A673 (cell line): Measurements from ENCODE around the gene SLC35G1. TPM values are rescaled to one million over a fixed set of nuclear protein-coding genes. Genes with fewer than 3 reads are reported as not detected.

ENCODE experiments used
- BruUV-seq: library from RNA; stranded (reverse); fragments of 400-500 nt; replicated peaks from 2 replicates; lab custom pipeline; 2021; lab: Mats Ljungman, UMichigan
- CTCF ChIA-PET: fragments of 300-600 bp; sonication (Branson Sonifier 250); formaldehyde crosslinking; loops from one replicate; lab custom pipeline; 2022; ENCODE audit warnings: antibody characterized with exemption; lab: Charles Lee
- POLR2A ChIA-PET: fragments of 300-600 bp; sonication (Branson Sonifier 250); formaldehyde crosslinking; loops from one replicate; lab custom pipeline; 2022; ENCODE audit warnings: antibody characterized with exemption; ENCODE audit not compliant: low non-redundant PET; lab: Charles Lee
- DNase-seq: peaks from one replicate; pipeline ENCODE4 v3.0.0-alpha.2; 2015; ENCODE audit warnings: low spot score
- H3K27ac ChIP-seq: fragments of 200-600 bp; sonication (generic); 2 replicates; pipeline ENCODE4 v1.5.1; 2016; ENCODE audit warnings: mixed run types, low read depth, mild to moderate bottlenecking, mixed read lengths, antibody characterized with exemption, low read length; ENCODE audit not compliant: poor library complexity, severe bottlenecking
- H3K27me3 ChIP-seq: fragments of 200-600 bp; sonication (generic); replicated peaks from 2 replicates; pipeline ENCODE4 v1.6.1; 2017; ENCODE audit warnings: mixed run types, low read depth, mild to moderate bottlenecking, mixed read lengths, antibody characterized with exemption, low read length; ENCODE audit not compliant: insufficient read depth, poor library complexity
- H3K36me3 ChIP-seq: fragments of 200-600 bp; sonication (generic); 2 replicates; pipeline ENCODE4 v1.6.1; 2016; ENCODE audit warnings: mixed run types, mild to moderate bottlenecking, mixed read lengths, antibody characterized with exemption, low read length; ENCODE audit not compliant: insufficient read depth, poor library complexity, severe bottlenecking
- H3K4me1 ChIP-seq: fragments of 200-600 bp; sonication (generic); 2 replicates; pipeline ENCODE4 v1.6.1; 2017; ENCODE audit warnings: mixed run types, mild to moderate bottlenecking, mixed read lengths, antibody characterized with exemption, low read length; ENCODE audit not compliant: insufficient read depth, poor library complexity, severe bottlenecking
- H3K4me3 ChIP-seq: fragments of 200-600 bp; sonication (generic); 2 replicates; pipeline ENCODE4 v1.5.1; 2016; ENCODE audit warnings: low read depth, mixed run types, mild to moderate bottlenecking, mixed read lengths, low read length; ENCODE audit not compliant: poor library complexity, severe bottlenecking
- H3K9me3 ChIP-seq: fragments of 200-600 bp; sonication (generic); 2 replicates; pipeline ENCODE4 v1.6.1; 2016; ENCODE audit warnings: mixed run types, low read depth, mild to moderate bottlenecking, mixed read lengths, antibody characterized with exemption, low read length; ENCODE audit not compliant: poor library complexity, severe bottlenecking
- EZH2 ChIP-seq: fragments of 200-600 bp; sonication (generic); IDR thresholded peaks from 2 replicates; pipeline ENCODE4 v1.6.1; 2017; ENCODE audit warnings: borderline replicate concordance, low read depth, mild to moderate bottlenecking, mixed read lengths, antibody characterized with exemption, low read length; ENCODE audit not compliant: poor library complexity, severe bottlenecking
- intact Hi-C: fragments of 100-400 bp; cut with micrococcal nuclease; formaldehyde crosslinking; loops from one replicate; pipeline ENCODE4 v1.10.0; 2022; ENCODE audit not compliant: unreplicated experiment
- total RNA-seq: library from RNA; stranded (reverse); gene quantifications from 2 replicates; pipeline ENCODE4 v1.2.3, GENCODE V29; 2021
- TF ChIP-seq, protein P1 (sequence below): fragments of 300-800, 200-600 bp; sonication (generic); conservative IDR thresholded peaks from 2 replicates; pipeline ENCODE4 v1.5.1; 2017; ENCODE audit warnings: low read depth, mild to moderate bottlenecking, antibody characterized with exemption, low read length, moderate library complexity, mixed read lengths

SLC35G1 gene
- total RNA-seq, 1 experiment from 2014 or later = 9.5 TPM

GRCh38 chr10:93852476-93853095 lies 41.2 kb upstream of the SLC35G1 start:
- no peaks in the 10 kb centered on the region for H3K9me3 ChIP-seq
- H3K27ac ChIP-seq = no peak overlapping the region
- POLR2A ChIA-PET = no interaction called here
- CTCF ChIA-PET = no interaction called here
- BruUV-seq = no TSS peak
- no peak overlapping the region for H3K4me3 ChIP-seq
- TF ChIP-seq, protein P1, sequence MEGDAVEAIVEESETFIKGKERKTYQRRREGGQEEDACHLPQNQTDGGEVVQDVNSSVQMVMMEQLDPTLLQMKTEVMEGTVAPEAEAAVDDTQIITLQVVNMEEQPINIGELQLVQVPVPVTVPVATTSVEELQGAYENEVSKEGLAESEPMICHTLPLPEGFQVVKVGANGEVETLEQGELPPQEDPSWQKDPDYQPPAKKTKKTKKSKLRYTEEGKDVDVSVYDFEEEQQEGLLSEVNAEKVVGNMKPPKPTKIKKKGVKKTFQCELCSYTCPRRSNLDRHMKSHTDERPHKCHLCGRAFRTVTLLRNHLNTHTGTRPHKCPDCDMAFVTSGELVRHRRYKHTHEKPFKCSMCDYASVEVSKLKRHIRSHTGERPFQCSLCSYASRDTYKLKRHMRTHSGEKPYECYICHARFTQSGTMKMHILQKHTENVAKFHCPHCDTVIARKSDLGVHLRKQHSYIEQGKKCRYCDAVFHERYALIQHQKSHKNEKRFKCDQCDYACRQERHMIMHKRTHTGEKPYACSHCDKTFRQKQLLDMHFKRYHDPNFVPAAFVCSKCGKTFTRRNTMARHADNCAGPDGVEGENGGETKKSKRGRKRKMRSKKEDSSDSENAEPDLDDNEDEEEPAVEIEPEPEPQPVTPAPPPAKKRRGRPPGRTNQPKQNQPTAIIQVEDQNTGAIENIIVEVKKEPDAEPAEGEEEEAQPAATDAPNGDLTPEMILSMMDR = no peak
- no peak for TF ChIP-seq EZH2
- no peaks in the 10 kb centered on the region for H3K36me3 ChIP-seq
- intact Hi-C loops = no loop called here
- H3K27me3 ChIP-seq = no peaks in the 10 kb centered on the region
- DNase-seq = no peak
- peaks cover 22% of the 10 kb centered on the region for H3K4me1 ChIP-seq

GRCh38 chr10:93854975-93855374 lies 38.8 kb upstream of the SLC35G1 start:
- no TSS peak for BruUV-seq
- POLR2A ChIA-PET = no interaction called here
- no peak for TF ChIP-seq EZH2
- TF ChIP-seq, protein P1 = no peak
- Histone ChIP-seq H3K9me3 (no peaks in the 10 kb centered on the region), H3K4me1 (peaks cover 13% of the 10 kb centered on the region), H3K27me3 (no peaks in the 10 kb centered on the region), H3K4me3 (no peak overlapping the region), H3K27ac (no peak overlapping the region), H3K36me3 (no peaks in the 10 kb centered on the region)
- peak; percentile 58 for DNase-seq
- CTCF ChIA-PET = no interaction called here
- intact Hi-C loops = loop anchor here (5.0 kb wide), 1 partner anchor 158 kb away; no protein-coding TSS in a partner anchor

GRCh38 chr10:93856349-93857145 lies 37.2 kb upstream of the SLC35G1 start:
- no TSS peak for BruUV-seq
- H3K9me3 ChIP-seq = no peaks in the 10 kb centered on the region
- intact Hi-C loops = loop anchor here (5.0 kb wide), 1 partner anchor 159 kb away; no protein-coding TSS in a partner anchor
- H3K36me3 ChIP-seq = no peaks in the 10 kb centered on the region
- no peak overlapping the region for H3K27ac ChIP-seq
- peaks cover 7% of the 10 kb centered on the region for H3K4me1 ChIP-seq
- CTCF ChIA-PET = no interaction called here
- DNase-seq = no peak
- TF ChIP-seq, protein P1 = no peak
- TF ChIP-seq EZH2 = no peak
- POLR2A ChIA-PET = interaction anchor here (0.6 kb wide), 1 partner anchor 195 kb away, joined by 4 read pairs; no protein-coding TSS in a partner anchor
- no peak overlapping the region for H3K4me3 ChIP-seq
- no peaks in the 10 kb centered on the region for H3K27me3 ChIP-seq
